K562 (cell line): Measurements from ENCODE around the gene TUBB6. TPM values are rescaled to one million over a fixed set of nuclear protein-coding genes. Genes with fewer than 3 reads are reported as not detected.

Experiments
- BHLHE40 ChIP-seq: IDR thresholded peaks from 2 replicates; pipeline ENCODE4 v1.6.1; 2011; ENCODE audit warnings: low read length, improper control_type of control experiment
- CBFA2T2 ChIP-seq: fragments of 450-650 bp; conservative IDR thresholded peaks from 2 replicates; pipeline ENCODE4 v1.6.1; 2017; ENCODE audit warnings: mild to moderate bottlenecking
- CEBPB ChIP-seq: fragments of 450-650 bp; IDR thresholded peaks from 2 replicates; pipeline ENCODE4 v1.6.1; 2016; ENCODE audit warnings: missing genetic modification characterization, missing compliant biosample characterization
- GABPB2 ChIP-seq: fragments of 250-450 bp; sonication (Bioruptor Pico); conservative IDR thresholded peaks from 2 replicates; pipeline ENCODE4 v1.5.1; 2021; ENCODE audit warnings: mild to moderate bottlenecking
- HDAC2 ChIP-seq: fragments of 450-650 bp; IDR thresholded peaks from 2 replicates; pipeline ENCODE4 v1.6.1; 2016; ENCODE audit warnings: mild to moderate bottlenecking
- MTA3 ChIP-seq: fragments of 450-650 bp; formaldehyde crosslinking; IDR thresholded peaks from 2 replicates; pipeline ENCODE4 v1.6.1; 2017; ENCODE audit warnings: mild to moderate bottlenecking, borderline replicate concordance
- NFE2 ChIP-seq: IDR thresholded peaks from 2 replicates; pipeline ENCODE4 v1.6.1; 2014; ENCODE audit warnings: antibody characterized with exemption, low read depth
- RBBP5 ChIP-seq: fragments of 200-600 bp; sonication (generic); IDR thresholded peaks from 2 replicates; pipeline ENCODE4 v1.6.1; 2012; ENCODE audit warnings: borderline replicate concordance, mild to moderate bottlenecking, low read length, control low read depth, inconsistent platforms; ENCODE audit not compliant: insufficient read depth, poor library complexity, severe bottlenecking
- RCOR1 ChIP-seq, 2 experiments: IDR thresholded peaks; 2 replicates each; pipeline ENCODE4 v1.6.1; 2012; ENCODE audit warnings: low read depth in 2 of 2, low read length in 2 of 2, borderline replicate concordance in 1 of 2, improper control_type of control experiment in 1 of 2
- RFX7 ChIP-seq: fragments of 250-450 bp; sonication (Bioruptor Pico); IDR thresholded peaks from 2 replicates; pipeline ENCODE4 v1.5.1; 2021; ENCODE audit warnings: mild to moderate bottlenecking
- SMAD3 ChIP-seq: fragments of 450-650 bp; formaldehyde crosslinking; conservative IDR thresholded peaks from 2 replicates; pipeline ENCODE4 v1.4.0; 2020; ENCODE audit warnings: mild to moderate bottlenecking
- ZFX ChIP-seq: sonication (generic); formaldehyde crosslinking; IDR thresholded peaks from 2 replicates; pipeline ENCODE4 v1.8.0; 2022; ENCODE audit warnings: mild to moderate bottlenecking, missing genetic modification reagents, moderate library complexity
- ZNF764 ChIP-seq: fragments of 250-450 bp; sonication (Bioruptor Pico); IDR thresholded peaks from 2 replicates; pipeline ENCODE4 v1.4.0; 2020; ENCODE audit warnings: low read depth, mild to moderate bottlenecking, moderate library complexity
- ZNF766 ChIP-seq: fragments of 200-800 bp; sonication (Bioruptor generic); conservative IDR thresholded peaks from 2 replicates; pipeline ENCODE4 v1.6.1; 2016; ENCODE audit warnings: missing genetic modification characterization, missing compliant biosample characterization
- ZSCAN29 ChIP-seq: fragments of 450-650 bp; IDR thresholded peaks from 2 replicates; pipeline ENCODE4 v1.6.1; 2017
- polyA plus RNA-seq, 8 experiments: library from polyadenylated mRNA; depleted of rRNA in 4 of 8; stranded (reverse) in 5 of 8; unstranded in 3 of 8; fragments of >200 nt; fragmentation: Nextera tagmentation in 2 of 8; fragmentation: Illumina TruSeq in 1 of 8; extraction: Ambion mirVana in 2 of 8; extraction: Trizol in 1 of 8; gene quantifications; 2 replicates each; pipeline versions ENCODE4 v1.2.1 to v1.2.3, GENCODE V29; 2011 to 2014; ENCODE audit warnings: inconsistent platforms in 1 of 8, missing spikeins in 1 of 8
- total RNA-seq, 7 experiments: library from RNA; depleted of rRNA in 6 of 7; stranded (reverse); fragments of >200 nt in 6 of 7; fragmentation: Illumina TruSeq in 2 of 7; extraction: Trizol in 2 of 7; gene quantifications; 2 replicates each; pipeline versions ENCODE4 v1.2.1 to v1.2.3, GENCODE V29; 2011 to 2021; ENCODE audit warnings: low replicate concordance in 1 of 7
- TF ChIP-seq, protein P1 (sequence below): IDR thresholded peaks from 3 replicates; pipeline ENCODE4 v1.6.1; 2011; ENCODE audit warnings: borderline replicate concordance, mild to moderate bottlenecking, moderate library complexity; ENCODE audit not compliant: insufficient read length; ENCODE audit errors: extremely low read depth
- TF ChIP-seq, protein P2 (sequence below), 2 experiments: fragments of 450-650 bp; formaldehyde crosslinking in 1 of 2; IDR thresholded peaks; 2 replicates each; pipeline versions ENCODE4 v1.4.0 to v1.6.1; 2014 to 2020; ENCODE audit warnings: mild to moderate bottlenecking in 2 of 2, borderline replicate concordance in 1 of 2, low read depth in 1 of 2

The TUBB6 gene
- total and polyA plus RNA-seq, 9 of the 15 experiments (the other 6 are each of a cell fraction or from before 2014, with no cell fraction given) = 43.9 to 404 (median 81.1) TPM

DNA sequence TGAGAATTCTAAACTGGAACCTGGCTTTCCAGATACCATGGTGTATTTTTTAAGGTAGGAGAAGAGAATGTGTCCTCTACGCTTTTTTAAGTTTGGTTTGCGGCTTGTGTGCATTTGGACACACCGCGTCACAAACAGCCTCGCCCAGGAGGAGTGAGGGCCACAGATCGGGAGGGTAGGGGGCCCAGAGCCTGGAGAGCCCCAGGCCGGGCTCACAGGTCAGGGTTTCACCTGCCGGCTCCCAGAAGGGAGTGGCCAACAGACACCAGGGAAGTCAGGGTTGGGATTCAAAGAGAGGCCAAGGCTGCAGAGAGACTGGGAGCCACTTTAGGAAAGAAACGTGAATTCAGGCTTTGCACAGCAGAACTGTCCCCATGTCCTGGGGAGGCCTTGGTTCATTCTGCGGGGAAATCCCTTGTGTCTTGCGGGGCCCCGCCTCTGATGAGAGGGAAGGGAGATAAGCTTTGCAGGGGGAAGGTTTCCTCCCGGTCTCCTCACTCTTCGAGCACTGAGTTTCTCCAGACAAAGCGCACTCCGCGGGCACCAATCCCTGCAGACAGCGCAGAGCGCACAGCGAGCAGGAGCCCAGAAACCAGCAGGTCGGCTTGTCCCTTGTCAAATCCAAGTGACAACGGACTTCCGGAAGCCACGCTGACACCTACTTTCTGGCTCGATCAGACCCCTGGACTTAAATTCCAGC, 2.0 kb upstream of the TUBB6 start (continued):
- TF ChIP-seq BHLHE40 (no peak), RBBP5 (no peak), NFE2 (no peak), MTA3 (peak; percentile 53; the same call in 1 of the 2 replicates), RCOR1 (IDR thresholded peaks at IDR 0.05; ENCODE audit: borderline replicate concordance in 1 of 2, low read depth in 2 of 2, low read length in 2 of 2) (peak in 1 of 2 experiments; percentile 55; a peak in 1 of 4 replicates), GABPB2 (no peak), HDAC2 (no peak), ZNF764 (CRISPR knock-in tag) (no peak), SMAD3 (CRISPR knock-in tag) (no peak), CEBPB (tag) (no peak), ZNF766 (CRISPR knock-in tag) (0 out of 2 replicates have a peak, but pooled peaks have one; percentile 46), ZFX (CRISPR knock-in tag) (peak; percentile 35; the same call in 1 of the 2 replicates), ZSCAN29 (no peak), RFX7 (no peak), CBFA2T2 (no peak)
- TF ChIP-seq, protein P1, sequence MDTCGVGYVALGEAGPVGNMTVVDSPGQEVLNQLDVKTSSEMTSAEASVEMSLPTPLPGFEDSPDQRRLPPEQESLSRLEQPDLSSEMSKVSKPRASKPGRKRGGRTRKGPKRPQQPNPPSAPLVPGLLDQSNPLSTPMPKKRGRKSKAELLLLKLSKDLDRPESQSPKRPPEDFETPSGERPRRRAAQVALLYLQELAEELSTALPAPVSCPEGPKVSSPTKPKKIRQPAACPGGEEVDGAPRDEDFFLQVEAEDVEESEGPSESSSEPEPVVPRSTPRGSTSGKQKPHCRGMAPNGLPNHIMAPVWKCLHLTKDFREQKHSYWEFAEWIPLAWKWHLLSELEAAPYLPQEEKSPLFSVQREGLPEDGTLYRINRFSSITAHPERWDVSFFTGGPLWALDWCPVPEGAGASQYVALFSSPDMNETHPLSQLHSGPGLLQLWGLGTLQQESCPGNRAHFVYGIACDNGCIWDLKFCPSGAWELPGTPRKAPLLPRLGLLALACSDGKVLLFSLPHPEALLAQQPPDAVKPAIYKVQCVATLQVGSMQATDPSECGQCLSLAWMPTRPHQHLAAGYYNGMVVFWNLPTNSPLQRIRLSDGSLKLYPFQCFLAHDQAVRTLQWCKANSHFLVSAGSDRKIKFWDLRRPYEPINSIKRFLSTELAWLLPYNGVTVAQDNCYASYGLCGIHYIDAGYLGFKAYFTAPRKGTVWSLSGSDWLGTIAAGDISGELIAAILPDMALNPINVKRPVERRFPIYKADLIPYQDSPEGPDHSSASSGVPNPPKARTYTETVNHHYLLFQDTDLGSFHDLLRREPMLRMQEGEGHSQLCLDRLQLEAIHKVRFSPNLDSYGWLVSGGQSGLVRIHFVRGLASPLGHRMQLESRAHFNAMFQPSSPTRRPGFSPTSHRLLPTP = no peak
- TF ChIP-seq, protein P2, sequence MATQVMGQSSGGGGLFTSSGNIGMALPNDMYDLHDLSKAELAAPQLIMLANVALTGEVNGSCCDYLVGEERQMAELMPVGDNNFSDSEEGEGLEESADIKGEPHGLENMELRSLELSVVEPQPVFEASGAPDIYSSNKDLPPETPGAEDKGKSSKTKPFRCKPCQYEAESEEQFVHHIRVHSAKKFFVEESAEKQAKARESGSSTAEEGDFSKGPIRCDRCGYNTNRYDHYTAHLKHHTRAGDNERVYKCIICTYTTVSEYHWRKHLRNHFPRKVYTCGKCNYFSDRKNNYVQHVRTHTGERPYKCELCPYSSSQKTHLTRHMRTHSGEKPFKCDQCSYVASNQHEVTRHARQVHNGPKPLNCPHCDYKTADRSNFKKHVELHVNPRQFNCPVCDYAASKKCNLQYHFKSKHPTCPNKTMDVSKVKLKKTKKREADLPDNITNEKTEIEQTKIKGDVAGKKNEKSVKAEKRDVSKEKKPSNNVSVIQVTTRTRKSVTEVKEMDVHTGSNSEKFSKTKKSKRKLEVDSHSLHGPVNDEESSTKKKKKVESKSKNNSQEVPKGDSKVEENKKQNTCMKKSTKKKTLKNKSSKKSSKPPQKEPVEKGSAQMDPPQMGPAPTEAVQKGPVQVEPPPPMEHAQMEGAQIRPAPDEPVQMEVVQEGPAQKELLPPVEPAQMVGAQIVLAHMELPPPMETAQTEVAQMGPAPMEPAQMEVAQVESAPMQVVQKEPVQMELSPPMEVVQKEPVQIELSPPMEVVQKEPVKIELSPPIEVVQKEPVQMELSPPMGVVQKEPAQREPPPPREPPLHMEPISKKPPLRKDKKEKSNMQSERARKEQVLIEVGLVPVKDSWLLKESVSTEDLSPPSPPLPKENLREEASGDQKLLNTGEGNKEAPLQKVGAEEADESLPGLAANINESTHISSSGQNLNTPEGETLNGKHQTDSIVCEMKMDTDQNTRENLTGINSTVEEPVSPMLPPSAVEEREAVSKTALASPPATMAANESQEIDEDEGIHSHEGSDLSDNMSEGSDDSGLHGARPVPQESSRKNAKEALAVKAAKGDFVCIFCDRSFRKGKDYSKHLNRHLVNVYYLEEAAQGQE (IDR thresholded peaks at IDR 0.05; ENCODE audit: borderline replicate concordance) = no peak
- TF ChIP-seq, protein P2 (CRISPR knock-in tag; IDR thresholded peaks at IDR 0.05; ENCODE audit: low read depth) = no peak
